ENCODE data around the gene RAE1. TPM values are rescaled to one million over a fixed set of nuclear protein-coding genes. Genes with fewer than 3 reads are reported as not detected.

The RAE1 gene
- total RNA-seq, 4 donors from 2014 or later: 30.5 to 45.7 (median 34.5) TPM

- WGBS, 2 donors: 75 to 84% methylated on average over 9 of the region's 9 CpGs
- DNase-seq (ENCODE audit: low spot score in 2 of 2): no peak
- H3K4me3 ChIP-seq (ENCODE audit: low read depth, poor library complexity, severe bottlenecking): no peak overlapping the region
- intact Hi-C loops (cut with DNase I; ENCODE audit: low total_unique reads): no loop called here
- TF ChIP-seq POLR2A (IDR thresholded peaks at IDR 0.05) (no peak), CTCF (IDR thresholded peaks at IDR 0.05) (no peak)
Measured at GRCh38 chr20:57316795-57317201, 34.3 kb upstream of the RAE1 start.

- peak in 1 of 2 donors; percentile 75 for DNase-seq (ENCODE audit: low spot score in 2 of 2)
- 90 to 93% methylated on average over 8 of the region's 8 CpGs for WGBS, 2 donors
- intact Hi-C loops (cut with DNase I; ENCODE audit: low total_unique reads): no loop called here
- TF ChIP-seq CTCF (IDR thresholded peaks at IDR 0.05): no peak
- TF ChIP-seq POLR2A (IDR thresholded peaks at IDR 0.05): no peak
- H3K4me3 ChIP-seq (ENCODE audit: low read depth, poor library complexity, severe bottlenecking): no peak overlapping the region
Measured at GRCh38 chr20:57317316-57317788, 33.7 kb upstream of the RAE1 start.

GRCh38 chr20:57317789-57318371 lies 33.2 kb upstream of the RAE1 start:
- no peak overlapping the region for H3K4me3 ChIP-seq (ENCODE audit: low read depth, poor library complexity, severe bottlenecking)
- TF ChIP-seq POLR2A (IDR thresholded peaks at IDR 0.05) (no peak), CTCF (IDR thresholded peaks at IDR 0.05) (no peak)
- 76 to 79% methylated on average over 14 of the region's 14 CpGs for WGBS, 2 donors
- intact Hi-C loops (cut with DNase I; ENCODE audit: low total_unique reads): no loop called here
- DNase-seq (ENCODE audit: low spot score in 2 of 2): peak in 1 of 2 donors; percentile 59

GRCh38 chr20:57319584-57319983 lies 31.5 kb upstream of the RAE1 start:
- WGBS, 2 donors: 83 to 90% methylated on average over 4 of the region's 4 CpGs

GRCh38 chr20:57320358-57320757 lies 30.7 kb upstream of the RAE1 start:
- no peak overlapping the region for H3K4me3 ChIP-seq (ENCODE audit: low read depth, poor library complexity, severe bottlenecking)
- WGBS, 2 donors: 85 to 90% methylated on average over 3 of the region's 3 CpGs
- TF ChIP-seq CTCF (IDR thresholded peaks at IDR 0.05) (no peak), POLR2A (IDR thresholded peaks at IDR 0.05) (no peak)
- no peak for DNase-seq (ENCODE audit: low spot score in 2 of 2)
- intact Hi-C loops (cut with DNase I; ENCODE audit: low total_unique reads): no loop called here

More at GRCh38 chr20:57319584-57319983, 31.5 kb upstream of the RAE1 start:
- no peak for DNase-seq (ENCODE audit: low spot score in 2 of 2)
- intact Hi-C loops (cut with DNase I; ENCODE audit: low total_unique reads): no loop called here
- no peak for TF ChIP-seq CTCF (IDR thresholded peaks at IDR 0.05)
- TF ChIP-seq POLR2A (IDR thresholded peaks at IDR 0.05): no peak
- no peak overlapping the region for H3K4me3 ChIP-seq (ENCODE audit: low read depth, poor library complexity, severe bottlenecking)

GRCh38 chr20:57321142-57321541 lies 29.9 kb upstream of the RAE1 start:
- TF ChIP-seq CTCF (IDR thresholded peaks at IDR 0.05) (no peak), POLR2A (IDR thresholded peaks at IDR 0.05) (no peak)
- intact Hi-C loops (cut with DNase I; ENCODE audit: low total_unique reads): no loop called here
- H3K4me3 ChIP-seq (ENCODE audit: low read depth, poor library complexity, severe bottlenecking): no peak overlapping the region
- DNase-seq (ENCODE audit: low spot score in 2 of 2): no peak
- 87 to 88% methylated on average over 2 of the region's 2 CpGs for WGBS, 2 donors

Data from lower leg skin (tissue), 4 donors.